HG03175 (cell line): Measurements from ENCODE around the gene NDUFAF7.
"Not testable (repeated sequence)": the region's sequence is repeated elsewhere in the genome, so short reads cannot be mapped to it uniquely, and the experiment has no call there.

ENCODE experiments used
- ATAC-seq: cut with Tn5 transposase; IDR thresholded peaks from one replicate; pipeline ENCODE4 v1.9.1; 2021; ENCODE audit warnings: mild to moderate bottlenecking, moderate library complexity; ENCODE audit not compliant: unreplicated experiment

Gene NDUFAF7

GRCh38 chr2:37276291-37276690 is 44.8 kb downstream of the NDUFAF7 start:
- no peak for ATAC-seq

GRCh38 chr2:37281916-37282315 is 50.5 kb downstream of the NDUFAF7 start:
- no peak for ATAC-seq

GRCh38 chr2:37282746-37283145 is 51.3 kb downstream of the NDUFAF7 start:
- no peak for ATAC-seq

- ATAC-seq, result no peak
Measured at GRCh38 chr2:37283207-37283606, 51.7 kb downstream of the NDUFAF7 start.

GRCh38 chr2:37284381-37284780 is 52.9 kb downstream of the NDUFAF7 start:
- no peak for ATAC-seq

- ATAC-seq, result no peak
Measured at GRCh38 chr2:37287966-37288365, 56.5 kb downstream of the NDUFAF7 start.

GRCh38 chr2:37291680-37292079 is 60.2 kb downstream of the NDUFAF7 start:
- no peak for ATAC-seq

GRCh38 chr2:37294858-37295257 is 63.4 kb downstream of the NDUFAF7 start:
- not testable (repeated sequence) for ATAC-seq

- ATAC-seq, result no peak
Measured at GRCh38 chr2:37295469-37296073, 64.1 kb downstream of the NDUFAF7 start.

GRCh38 chr2:37297632-37298031 is 66.2 kb downstream of the NDUFAF7 start:
- no peak for ATAC-seq
